Testis (tissue), 3 donors: ENCODE measurements around the gene SEC22C. TPM values are rescaled to one million over a fixed set of nuclear protein-coding genes. Genes with fewer than 3 reads are reported as not detected.

Source experiments
- DNase-seq: peaks from one replicate; pipeline ENCODE4 v3.0.0-alpha.2; 2019
- H3K27ac ChIP-seq, 2 donors: fragments of 200-600 bp; sonication (generic); one replicate each; pipeline ENCODE4 v1.5.1; 2019
- H3K27me3 ChIP-seq: fragments of 200-600 bp; sonication (generic); one replicate; pipeline ENCODE4 v1.5.1; 2019
- H3K36me3 ChIP-seq: fragments of 200-600 bp; sonication (generic); one replicate; pipeline ENCODE4 v1.5.1; 2017; ENCODE audit warnings: low read depth; ENCODE audit errors: missing control alignments
- H3K4me1 ChIP-seq: fragments of 200-600 bp; sonication (generic); one replicate; pipeline ENCODE4 v1.5.1; 2019
- H3K4me3 ChIP-seq, 2 donors: fragments of 200-600 bp; sonication (generic); one replicate each; pipeline ENCODE4 v1.5.1; 2017 to 2019
- H3K9me3 ChIP-seq: fragments of 200-600 bp; sonication (generic); one replicate; pipeline ENCODE4 v1.5.1; 2017
- POLR2A ChIP-seq: fragments of 450-650 bp; IDR thresholded peaks from one replicate; pipeline ENCODE4 v1.6.1; 2017; ENCODE audit warnings: antibody characterized with exemption, mild to moderate bottlenecking, moderate library complexity
- WGBS, 2 donors: methylation state at CpG; one replicate each; pipeline ENCODE4 v1.1.5; 2018; 5-methylcytosine and 5-hydroxymethylcytosine counted together
- intact Hi-C: fragments of 100-400 bp; cut with DNase I; formaldehyde crosslinking; loops from one replicate; pipeline ENCODE4 v1.15.1; 2023; ENCODE audit warnings: low total_unique reads
- polyA plus RNA-seq: library from polyadenylated mRNA; stranded (reverse); fragments of 350-450 nt; fragmentation: Illumina TruSeq; extraction: RNeasy Lipid Tissue Mini Kit (QIAGEN cat#74804); gene quantifications from one replicate; pipeline ENCODE4 v1.2.3, GENCODE V29; 2014; ENCODE audit warnings: low read depth, low replicate concordance; ENCODE audit not compliant: insufficient read depth
- total RNA-seq, 2 donors: library from RNA; depleted of rRNA; stranded (reverse); fragments of >200 nt; gene quantifications; one replicate each; pipeline ENCODE4 v1.2.3, GENCODE V29; 2016
- TF ChIP-seq, protein P1 (sequence below), 3 experiments: fragments of 450-650 bp in 2 of 3; fragments of 200-600 bp in 1 of 3; sonication (generic) in 1 of 3; IDR thresholded peaks; one replicate each; pipeline ENCODE4 v1.5.1; 2016 to 2019; ENCODE audit warnings: antibody characterized with exemption in 3 of 3, mild to moderate bottlenecking in 2 of 3, moderate library complexity in 1 of 3

Gene SEC22C
- total and polyA plus RNA-seq, 3 donors from 2014 or later = 61.0 to 86.3 (median 66.0) TPM

DNA sequence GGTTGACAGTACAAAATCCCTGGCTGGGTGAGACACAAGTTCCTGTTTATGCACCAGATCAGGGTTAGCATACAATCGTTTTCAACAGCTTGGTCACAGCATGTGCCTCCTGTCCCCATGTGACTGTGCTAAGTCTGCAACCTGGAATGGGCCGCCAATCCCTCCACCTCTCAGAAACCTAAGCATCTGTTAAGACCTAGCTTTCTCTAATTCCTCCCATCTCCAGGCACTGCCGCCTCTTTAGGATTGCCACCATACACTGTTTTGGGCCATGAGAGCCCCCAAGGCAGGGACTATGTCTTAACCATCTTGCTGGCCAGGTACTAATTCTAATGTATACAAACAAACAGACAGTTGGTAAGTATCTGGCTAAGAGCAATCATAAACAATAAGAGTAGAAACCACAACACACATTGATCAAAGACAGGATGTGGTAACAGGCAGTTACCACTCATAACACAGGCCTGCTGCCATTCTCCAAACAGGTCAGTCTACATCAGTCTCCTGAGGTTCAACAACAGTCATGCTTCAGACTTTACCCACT, 25.6 kb downstream of the SEC22C start:
- DNase-seq = no peak
- Histone ChIP-seq H3K4me1 (no peaks in the 10 kb centered on the region), H3K27ac (no peak overlapping the region), H3K4me3 (no peak overlapping the region), H3K27me3 (no peaks in the 10 kb centered on the region), H3K36me3 (no peaks in the 10 kb centered on the region), H3K9me3 (no peaks in the 10 kb centered on the region)
- WGBS, 2 donors = 66 to 86% methylated on average over 3 of the region's 3 CpGs
- TF ChIP-seq POLR2A = no peak
- TF ChIP-seq, protein P1, sequence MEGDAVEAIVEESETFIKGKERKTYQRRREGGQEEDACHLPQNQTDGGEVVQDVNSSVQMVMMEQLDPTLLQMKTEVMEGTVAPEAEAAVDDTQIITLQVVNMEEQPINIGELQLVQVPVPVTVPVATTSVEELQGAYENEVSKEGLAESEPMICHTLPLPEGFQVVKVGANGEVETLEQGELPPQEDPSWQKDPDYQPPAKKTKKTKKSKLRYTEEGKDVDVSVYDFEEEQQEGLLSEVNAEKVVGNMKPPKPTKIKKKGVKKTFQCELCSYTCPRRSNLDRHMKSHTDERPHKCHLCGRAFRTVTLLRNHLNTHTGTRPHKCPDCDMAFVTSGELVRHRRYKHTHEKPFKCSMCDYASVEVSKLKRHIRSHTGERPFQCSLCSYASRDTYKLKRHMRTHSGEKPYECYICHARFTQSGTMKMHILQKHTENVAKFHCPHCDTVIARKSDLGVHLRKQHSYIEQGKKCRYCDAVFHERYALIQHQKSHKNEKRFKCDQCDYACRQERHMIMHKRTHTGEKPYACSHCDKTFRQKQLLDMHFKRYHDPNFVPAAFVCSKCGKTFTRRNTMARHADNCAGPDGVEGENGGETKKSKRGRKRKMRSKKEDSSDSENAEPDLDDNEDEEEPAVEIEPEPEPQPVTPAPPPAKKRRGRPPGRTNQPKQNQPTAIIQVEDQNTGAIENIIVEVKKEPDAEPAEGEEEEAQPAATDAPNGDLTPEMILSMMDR (IDR thresholded peaks at IDR 0.05) = no peak
- intact Hi-C loops = no loop called here

DNA sequence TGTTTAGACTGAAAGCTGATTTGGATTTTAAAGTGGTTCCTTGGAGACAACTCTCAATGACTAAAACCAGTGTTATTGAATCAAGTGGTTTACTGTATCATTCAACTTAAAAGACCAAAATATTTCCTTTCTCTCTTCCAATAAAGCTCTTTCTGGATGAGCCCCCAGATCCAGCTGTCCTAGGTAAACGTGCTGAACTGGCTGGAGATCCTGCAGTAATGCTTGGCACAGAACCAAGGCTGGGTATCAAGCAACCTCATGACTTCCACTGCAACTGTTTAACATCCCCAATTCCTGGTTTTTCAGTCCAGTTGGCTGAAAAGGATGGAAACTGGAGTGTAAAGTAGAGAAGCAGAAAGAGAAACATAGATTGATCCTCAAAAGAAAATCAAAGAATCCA, 28.9 kb downstream of the SEC22C start:
- H3K27ac ChIP-seq = no peak overlapping the region
- H3K4me1 ChIP-seq = no peaks in the 10 kb centered on the region
- no peaks in the 10 kb centered on the region for H3K36me3 ChIP-seq
- WGBS, 2 donors = 39 to 61% methylated on average over 1 of the region's 1 CpG
- no peaks in the 10 kb centered on the region for H3K9me3 ChIP-seq
- no peak for DNase-seq
- intact Hi-C loops = no loop called here
- TF ChIP-seq, protein P1 (IDR thresholded peaks at IDR 0.05) = no peak
- TF ChIP-seq POLR2A = no peak
- no peak overlapping the region for H3K4me3 ChIP-seq
- H3K27me3 ChIP-seq = no peaks in the 10 kb centered on the region

DNA sequence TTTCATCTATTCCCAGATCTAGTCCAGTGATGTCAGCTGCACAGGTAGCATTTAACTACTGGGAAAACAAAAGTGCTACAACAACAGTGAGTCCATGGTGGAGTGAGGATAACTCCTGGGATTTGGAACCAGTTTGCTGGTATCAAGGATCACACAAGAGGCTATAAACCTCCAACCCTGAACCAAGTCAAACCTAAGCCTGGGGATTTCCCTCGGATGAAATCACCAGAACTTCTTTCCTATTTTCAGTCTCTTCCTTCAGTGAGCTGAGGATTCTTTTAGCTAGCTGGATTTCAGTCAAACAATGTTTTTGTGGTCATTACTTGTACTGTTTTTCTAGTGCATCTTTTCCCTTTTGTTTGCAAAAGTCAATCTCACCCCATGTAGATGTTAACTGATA, 31.5 kb downstream of the SEC22C start:
- WGBS, 2 donors = 64 to 91% methylated on average over 1 of the region's 1 CpG

DNA sequence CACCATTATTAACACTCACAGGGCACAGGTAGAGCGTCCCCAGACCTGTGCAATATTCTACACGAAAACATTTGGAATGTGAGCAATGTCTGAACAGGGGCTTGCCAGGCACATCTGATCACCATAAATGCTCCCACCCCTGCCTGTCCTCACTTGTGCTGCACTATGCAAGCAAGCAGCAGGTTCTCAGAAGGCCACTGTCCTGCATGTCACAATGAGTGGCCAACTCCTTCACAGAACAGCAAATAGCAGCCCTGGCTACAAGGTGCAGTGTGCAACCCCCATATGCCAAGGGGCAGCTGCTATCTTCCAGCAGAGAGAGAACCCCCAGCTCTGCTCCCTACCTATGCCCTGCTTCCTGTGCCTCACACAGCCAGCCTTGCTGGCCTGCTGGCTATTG, 32.6 kb downstream of the SEC22C start:
- 83 to 85% methylated on average over 2 of the region's 2 CpGs for WGBS, 2 donors
- Histone ChIP-seq H3K4me1 (peaks cover 4% of the 10 kb centered on the region), H3K9me3 (no peaks in the 10 kb centered on the region), H3K4me3 (no peak overlapping the region), H3K27me3 (no peaks in the 10 kb centered on the region), H3K27ac (no peak overlapping the region), H3K36me3 (no peaks in the 10 kb centered on the region)
- no peak for DNase-seq
- intact Hi-C loops = no loop called here
- TF ChIP-seq, protein P1 (IDR thresholded peaks at IDR 0.05) = no peak
- TF ChIP-seq POLR2A = no peak

More for the DNA sequence above, 31.5 kb downstream of the SEC22C start:
- Histone ChIP-seq H3K4me1 (peaks cover 1% of the 10 kb centered on the region), H3K36me3 (no peaks in the 10 kb centered on the region), H3K9me3 (no peaks in the 10 kb centered on the region), H3K27me3 (no peaks in the 10 kb centered on the region), H3K4me3 (no peak overlapping the region), H3K27ac (no peak overlapping the region)
- DNase-seq = no peak
- TF ChIP-seq POLR2A = no peak
- TF ChIP-seq, protein P1 (IDR thresholded peaks at IDR 0.05) = no peak
- intact Hi-C loops = no loop called here

DNA sequence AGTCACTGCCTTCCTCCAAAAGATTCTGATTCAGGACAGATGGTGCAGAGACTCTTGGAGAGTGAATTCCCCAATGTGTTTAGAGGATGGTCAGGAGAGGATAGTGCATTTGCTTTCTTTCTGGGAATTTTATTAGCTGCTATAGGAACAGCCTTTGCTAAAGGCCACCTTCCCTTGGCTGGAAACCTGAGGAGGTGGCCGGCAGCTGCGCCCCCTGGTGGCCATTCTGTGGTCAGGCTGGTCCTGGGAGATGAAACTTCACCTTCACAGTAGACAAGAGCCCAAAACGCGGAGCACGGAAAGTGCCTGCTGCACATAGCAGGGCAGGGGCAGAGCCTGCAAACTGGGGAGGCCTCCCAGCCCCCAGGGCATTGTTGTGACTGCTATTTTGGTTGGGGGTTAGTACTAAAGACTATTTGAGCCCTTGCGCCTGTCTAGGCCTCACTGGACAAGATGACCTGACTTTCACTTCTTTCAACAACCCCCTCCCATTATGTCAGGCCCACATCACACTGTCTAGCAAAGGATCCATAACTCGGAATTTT, 34.3 kb downstream of the SEC22C start:
- H3K27ac ChIP-seq = no peak overlapping the region
- no peaks in the 10 kb centered on the region for H3K36me3 ChIP-seq
- H3K27me3 ChIP-seq = no peaks in the 10 kb centered on the region
- TF ChIP-seq, protein P1 (IDR thresholded peaks at IDR 0.05) = peak; percentile 79 to 98 (median 80)
- no peak for TF ChIP-seq POLR2A
- intact Hi-C loops = no loop called here
- 51 to 57% methylated on average over 5 to 7 of the region's 7 CpGs for WGBS, 2 donors
- DNase-seq = peak; percentile 70
- no peak overlapping the region for H3K4me3 ChIP-seq
- peaks cover 4% of the 10 kb centered on the region for H3K4me1 ChIP-seq
- H3K9me3 ChIP-seq = no peaks in the 10 kb centered on the region
